ENCODE data around the gene MSL1.

DNA sequence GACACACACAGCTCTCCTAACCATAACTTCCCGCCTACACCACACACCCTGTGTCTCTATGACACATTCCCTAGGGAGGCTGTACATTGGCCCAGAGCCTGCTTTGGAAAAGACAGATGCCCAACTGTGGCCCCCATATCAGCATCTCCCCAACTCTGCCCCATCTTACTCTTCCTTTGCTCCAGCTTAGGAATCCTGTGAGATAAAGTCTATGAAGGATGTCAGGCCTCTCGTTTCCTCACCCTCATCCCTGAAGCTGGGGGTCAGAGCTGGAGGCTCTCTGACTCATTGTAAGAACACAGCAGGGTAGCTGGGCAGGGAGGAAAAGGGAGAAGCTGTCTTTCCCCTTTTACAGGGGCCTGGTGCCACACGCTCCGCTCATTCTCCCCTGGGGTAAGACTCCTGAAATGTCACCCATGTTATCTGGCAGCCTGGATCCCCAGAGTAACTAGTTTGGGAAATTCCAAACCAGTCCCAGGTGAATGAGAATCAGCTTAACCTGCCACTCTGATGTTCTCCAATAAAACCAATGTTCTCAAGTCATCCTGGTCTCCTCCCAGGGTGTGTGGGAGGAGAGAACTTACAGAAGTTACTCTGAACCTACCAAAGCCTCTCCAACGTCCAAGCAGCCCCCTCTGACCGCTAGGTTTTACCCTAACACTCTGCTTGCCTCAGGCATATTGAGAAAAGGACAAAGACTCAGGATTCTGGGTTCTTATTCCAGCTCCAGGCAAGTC lies 58.3 kb downstream of the MSL1 start:
- TF ChIP-seq, protein P1, sequence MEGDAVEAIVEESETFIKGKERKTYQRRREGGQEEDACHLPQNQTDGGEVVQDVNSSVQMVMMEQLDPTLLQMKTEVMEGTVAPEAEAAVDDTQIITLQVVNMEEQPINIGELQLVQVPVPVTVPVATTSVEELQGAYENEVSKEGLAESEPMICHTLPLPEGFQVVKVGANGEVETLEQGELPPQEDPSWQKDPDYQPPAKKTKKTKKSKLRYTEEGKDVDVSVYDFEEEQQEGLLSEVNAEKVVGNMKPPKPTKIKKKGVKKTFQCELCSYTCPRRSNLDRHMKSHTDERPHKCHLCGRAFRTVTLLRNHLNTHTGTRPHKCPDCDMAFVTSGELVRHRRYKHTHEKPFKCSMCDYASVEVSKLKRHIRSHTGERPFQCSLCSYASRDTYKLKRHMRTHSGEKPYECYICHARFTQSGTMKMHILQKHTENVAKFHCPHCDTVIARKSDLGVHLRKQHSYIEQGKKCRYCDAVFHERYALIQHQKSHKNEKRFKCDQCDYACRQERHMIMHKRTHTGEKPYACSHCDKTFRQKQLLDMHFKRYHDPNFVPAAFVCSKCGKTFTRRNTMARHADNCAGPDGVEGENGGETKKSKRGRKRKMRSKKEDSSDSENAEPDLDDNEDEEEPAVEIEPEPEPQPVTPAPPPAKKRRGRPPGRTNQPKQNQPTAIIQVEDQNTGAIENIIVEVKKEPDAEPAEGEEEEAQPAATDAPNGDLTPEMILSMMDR (IDR thresholded peaks at IDR 0.05; ENCODE audit: low read length), result no peak
- no peak for TF ChIP-seq EZH2 (IDR thresholded peaks at IDR 0.05; ENCODE audit: borderline replicate concordance, low read length)
